ENCODE data around the gene TASP1.
"Not testable (repeated sequence)": the region's sequence is repeated elsewhere in the genome, so short reads cannot be mapped to it uniquely, and the experiment has no call there.

DNA sequence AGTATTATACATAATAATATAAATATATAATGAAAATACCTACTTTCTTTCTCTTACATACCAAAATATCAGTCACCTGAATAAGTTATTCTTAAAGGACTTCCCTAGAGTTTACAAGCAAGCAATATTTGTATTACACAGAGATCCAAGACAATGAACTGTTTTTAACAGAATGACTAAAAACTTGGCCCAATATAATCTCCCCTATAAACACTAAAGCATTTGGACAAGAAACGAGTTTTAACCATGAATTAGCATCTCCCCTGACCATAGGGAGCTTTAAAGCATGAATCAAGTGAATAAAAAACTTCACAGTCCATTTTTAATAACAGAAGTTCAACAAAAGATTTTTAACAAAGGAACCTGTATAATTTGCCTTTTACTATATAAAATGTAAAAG lies 20.3 kb downstream of the TASP1 start:
- TF ChIP-seq, protein P1, sequence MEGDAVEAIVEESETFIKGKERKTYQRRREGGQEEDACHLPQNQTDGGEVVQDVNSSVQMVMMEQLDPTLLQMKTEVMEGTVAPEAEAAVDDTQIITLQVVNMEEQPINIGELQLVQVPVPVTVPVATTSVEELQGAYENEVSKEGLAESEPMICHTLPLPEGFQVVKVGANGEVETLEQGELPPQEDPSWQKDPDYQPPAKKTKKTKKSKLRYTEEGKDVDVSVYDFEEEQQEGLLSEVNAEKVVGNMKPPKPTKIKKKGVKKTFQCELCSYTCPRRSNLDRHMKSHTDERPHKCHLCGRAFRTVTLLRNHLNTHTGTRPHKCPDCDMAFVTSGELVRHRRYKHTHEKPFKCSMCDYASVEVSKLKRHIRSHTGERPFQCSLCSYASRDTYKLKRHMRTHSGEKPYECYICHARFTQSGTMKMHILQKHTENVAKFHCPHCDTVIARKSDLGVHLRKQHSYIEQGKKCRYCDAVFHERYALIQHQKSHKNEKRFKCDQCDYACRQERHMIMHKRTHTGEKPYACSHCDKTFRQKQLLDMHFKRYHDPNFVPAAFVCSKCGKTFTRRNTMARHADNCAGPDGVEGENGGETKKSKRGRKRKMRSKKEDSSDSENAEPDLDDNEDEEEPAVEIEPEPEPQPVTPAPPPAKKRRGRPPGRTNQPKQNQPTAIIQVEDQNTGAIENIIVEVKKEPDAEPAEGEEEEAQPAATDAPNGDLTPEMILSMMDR (IDR thresholded peaks at IDR 0.05) = not testable (repeated sequence)
- TF ChIP-seq POLR2A, POLR2AphosphoS5, EP300 (IDR thresholded peaks at IDR 0.05): not testable (repeated sequence)
